RPMI8226 (cell line): Measurements from ENCODE around the gene RERE.
A peak's percentile ranks its signal among the peaks of the same experiment; 100 is the strongest.

ENCODE experiments used
- DNase-seq: peaks from one replicate; pipeline ENCODE4 v3.0.0-alpha.2; 2015

The RERE gene

DNA sequence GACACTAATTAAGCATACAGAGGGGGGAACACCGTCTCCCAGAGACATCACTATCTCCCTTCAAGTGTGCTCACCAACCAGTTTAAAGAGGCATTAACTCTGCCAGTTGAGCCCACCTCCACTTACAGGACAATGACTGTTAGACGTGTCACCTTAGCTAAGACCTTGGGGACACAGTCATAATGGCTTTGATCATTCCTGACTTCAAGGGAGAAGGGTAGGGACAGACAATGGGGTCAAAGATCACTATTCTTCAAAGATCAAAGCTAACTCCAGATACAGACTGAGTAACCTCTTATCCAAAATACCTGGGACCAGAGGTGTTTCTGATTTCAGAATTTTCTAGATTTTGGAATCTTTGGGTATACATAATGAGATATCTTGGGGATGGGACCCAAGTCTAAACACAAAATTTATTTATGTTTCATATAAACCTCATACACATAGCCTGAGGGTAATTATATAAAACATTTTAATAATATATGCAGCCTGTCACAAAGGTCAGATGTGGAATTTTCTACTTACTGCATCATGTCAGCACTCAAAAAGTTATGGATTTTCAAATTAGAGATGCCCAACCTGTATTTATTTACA, 253.4 kb downstream of the RERE start:
- no peak for DNase-seq

DNA sequence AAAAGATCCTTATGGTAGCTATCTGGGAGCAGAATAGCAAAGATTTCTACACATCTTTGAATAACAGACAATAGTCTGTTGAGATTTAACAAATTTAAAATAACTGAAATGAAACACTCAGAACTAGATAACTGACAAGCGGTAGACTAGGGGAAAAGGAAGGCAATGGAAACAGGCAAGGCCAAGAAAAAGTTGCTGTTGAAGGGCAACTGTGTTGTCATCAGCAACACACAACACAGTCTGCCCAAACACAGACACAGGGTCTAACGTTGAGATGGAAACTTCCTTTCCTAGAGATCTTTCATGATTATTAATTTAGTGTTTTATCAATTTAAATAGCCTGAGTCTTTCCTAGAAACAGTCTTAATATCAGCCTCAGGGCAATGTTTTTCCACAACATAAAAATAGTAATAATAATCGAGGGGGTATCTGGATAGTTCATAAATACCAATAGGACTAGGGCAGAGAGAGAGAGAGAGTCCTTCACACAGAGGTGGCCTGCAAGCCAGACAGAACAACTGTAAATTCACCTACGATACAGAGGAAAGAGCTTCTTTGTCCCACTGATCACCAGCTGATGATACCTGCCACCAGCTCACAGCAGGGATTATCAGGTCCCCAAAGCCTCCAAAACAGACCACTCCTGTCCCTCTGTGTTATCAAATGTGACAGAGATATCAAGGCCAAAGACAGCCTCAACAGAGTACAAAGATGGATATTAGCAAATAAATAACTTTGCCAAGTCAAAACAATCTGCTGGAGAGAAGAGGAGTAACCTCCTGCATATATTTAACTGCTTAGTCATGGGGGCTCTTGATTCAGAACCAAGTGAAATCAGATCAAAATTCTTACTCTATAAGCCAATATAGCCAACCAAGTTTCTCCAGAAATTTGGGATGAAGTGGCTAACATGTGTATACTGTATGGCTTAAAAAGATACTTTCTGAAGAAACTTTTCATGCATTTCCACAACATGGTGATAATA, 254.3 kb downstream of the RERE start:
- DNase-seq: no peak

DNA sequence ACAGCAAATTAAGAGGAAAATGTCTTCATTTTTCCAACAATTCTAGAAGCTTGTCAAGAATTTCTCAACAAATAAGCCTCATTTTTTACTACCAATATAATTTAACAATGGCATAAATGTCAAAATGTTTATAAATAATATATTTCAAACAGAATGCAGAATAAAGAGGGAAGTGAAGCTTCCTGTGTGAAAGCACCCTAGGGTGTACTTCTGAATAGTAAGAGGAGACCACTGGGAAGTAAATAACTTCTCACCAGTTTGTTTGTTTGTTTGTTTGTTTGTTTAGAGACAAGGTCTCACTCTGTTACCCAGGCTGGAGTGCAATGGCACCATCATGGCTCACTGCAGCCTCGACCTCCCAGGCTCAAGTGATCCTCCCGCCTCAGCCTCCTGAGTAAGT, 255.2 kb downstream of the RERE start:
- DNase-seq: no peak

DNA sequence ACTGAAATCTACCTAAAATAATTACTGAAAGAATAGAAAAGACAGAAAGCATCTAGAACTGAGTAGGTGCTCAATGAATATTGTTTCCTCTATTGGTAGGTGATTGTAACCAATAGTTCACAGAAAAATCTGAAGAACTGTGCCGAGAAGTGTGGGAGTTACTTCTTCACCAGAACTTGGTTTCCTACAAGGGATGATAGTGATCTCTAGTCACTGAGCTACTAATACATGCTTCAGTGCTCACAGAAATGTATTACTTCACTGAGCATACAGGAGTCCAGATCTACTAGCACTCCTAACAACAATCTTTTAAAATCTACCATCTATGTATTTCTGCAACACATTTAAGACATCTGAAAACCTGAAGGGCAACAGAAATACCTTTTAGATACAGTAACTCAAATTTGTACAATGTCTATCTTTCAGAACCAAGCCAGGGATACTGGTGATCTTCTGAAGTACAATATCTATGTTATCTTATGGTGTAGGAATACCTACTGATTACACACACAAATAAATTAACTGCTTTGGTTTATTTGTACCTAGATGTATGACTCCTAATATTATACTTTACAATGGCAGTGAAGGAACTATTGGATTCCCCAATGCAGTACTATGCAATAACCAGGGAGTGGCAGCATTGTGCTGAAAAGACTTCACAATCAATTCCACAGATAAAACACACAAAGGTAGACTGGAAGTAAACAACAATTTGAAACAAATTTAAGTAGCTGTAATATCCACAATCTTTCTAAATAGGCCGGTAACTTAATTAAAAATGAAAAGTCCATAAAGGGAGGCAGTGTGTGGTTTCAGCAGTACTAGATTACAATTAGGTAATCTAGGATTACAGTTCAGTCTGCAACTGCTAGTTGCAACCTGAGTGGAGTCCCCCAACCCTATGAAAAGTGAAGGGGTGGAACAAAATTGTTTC, 256.6 kb downstream of the RERE start:
- DNase-seq: peak; percentile 51

DNA sequence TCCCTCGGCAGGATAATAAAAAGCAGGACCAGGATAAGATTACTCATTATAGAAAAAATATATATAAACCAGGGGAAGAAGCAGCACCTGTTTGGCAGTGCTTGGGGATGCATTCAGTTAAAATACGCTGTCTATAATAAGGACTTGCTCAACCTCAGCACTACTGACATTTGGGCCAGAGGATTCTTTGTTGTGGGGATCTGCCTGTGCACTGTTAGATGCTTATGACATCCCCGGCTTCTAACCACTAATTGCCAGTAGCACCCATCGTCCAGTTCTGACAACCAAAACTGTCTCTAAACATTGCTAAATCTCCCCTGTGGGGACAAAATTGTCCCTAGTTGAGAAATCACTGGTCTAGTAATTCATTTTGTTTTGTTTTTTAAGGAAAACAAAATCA, 257.4 kb downstream of the RERE start:
- DNase-seq: no peak

DNA sequence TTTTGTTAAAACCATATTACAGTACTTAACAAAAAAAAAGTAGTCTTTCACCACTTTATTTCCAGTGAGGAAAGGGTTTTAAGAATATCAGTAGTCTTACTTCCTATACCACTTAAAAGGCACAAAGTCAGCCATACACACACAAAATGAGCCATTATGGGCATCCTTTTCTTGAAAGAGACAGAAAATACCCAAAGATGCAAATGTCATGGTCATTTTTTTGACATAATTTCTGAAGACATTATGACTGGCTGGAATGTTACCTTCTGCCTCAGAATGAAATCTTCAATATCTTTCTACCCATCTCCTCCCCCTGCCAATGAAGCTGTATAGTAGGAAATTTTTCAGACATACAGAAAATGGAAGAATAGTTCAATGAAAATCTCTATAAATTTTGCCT, 261.9 kb downstream of the RERE start:
- DNase-seq: no peak

DNA sequence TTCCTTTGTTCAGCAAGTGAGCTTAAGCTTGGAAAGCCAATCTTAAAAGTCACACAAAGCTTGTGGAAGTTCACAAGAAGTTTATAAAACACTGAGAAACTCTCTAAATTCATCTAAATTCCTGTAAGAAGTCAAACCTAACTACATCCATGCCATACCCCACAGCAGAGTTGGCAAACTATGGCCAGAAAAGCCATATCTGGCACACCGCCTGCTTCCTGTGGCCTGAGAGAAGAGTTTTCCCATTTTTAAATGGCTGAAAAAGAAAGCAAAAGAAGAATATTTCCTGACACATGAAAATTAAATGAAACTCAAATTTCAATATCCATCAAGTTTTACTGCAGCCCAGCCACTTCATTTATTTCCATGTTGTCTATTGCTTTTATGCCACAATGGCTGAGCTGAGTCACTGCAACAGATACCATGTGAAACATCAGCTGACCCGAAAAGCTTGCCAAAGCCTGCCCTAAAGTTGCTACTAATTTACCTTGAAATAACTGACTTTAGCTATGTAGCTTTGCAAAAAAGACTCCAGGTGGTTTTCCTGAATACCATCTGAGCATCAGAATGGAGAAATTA, 262.4 kb downstream of the RERE start:
- peak; percentile 18 for DNase-seq

GRCh38 chr1:8552820-8553397, 264.5 kb downstream of the RERE start:
- DNase-seq: no peak

- DNase-seq: no peak
Measured at GRCh38 chr1:8551613-8552489, 265.6 kb downstream of the RERE start.

DNA sequence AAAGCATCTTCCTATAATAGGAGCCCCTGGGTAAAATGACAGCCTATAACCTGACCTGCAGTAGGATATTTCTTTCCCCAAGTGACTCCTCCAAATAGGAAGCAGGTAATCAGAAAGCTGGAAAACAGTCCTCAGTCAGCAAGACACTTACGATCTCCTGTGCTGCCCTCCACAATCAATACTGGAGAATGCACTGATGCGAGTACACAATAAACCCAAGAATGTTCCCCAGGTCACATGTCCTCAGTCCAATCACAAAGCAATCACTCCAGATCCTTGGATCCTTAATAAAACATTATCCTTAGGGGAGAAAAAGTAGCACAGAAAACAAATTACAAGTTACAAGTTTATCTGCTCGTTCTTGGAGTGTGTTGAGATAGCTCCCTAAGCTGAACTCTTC, 266.4 kb downstream of the RERE start:
- no peak for DNase-seq

GRCh38 chr1:8547791-8548190, 269.6 kb downstream of the RERE start:
- DNase-seq: no peak

- no peak for DNase-seq
Measured at GRCh38 chr1:8545078-8545477, 272.4 kb downstream of the RERE start.

- DNase-seq: no peak
Measured at GRCh38 chr1:8544644-8545043, 272.8 kb downstream of the RERE start.

GRCh38 chr1:8543965-8544364, 273.5 kb downstream of the RERE start:
- no peak for DNase-seq

- DNase-seq: no peak
Measured at GRCh38 chr1:8541961-8542521, 275.4 kb downstream of the RERE start.

DNA sequence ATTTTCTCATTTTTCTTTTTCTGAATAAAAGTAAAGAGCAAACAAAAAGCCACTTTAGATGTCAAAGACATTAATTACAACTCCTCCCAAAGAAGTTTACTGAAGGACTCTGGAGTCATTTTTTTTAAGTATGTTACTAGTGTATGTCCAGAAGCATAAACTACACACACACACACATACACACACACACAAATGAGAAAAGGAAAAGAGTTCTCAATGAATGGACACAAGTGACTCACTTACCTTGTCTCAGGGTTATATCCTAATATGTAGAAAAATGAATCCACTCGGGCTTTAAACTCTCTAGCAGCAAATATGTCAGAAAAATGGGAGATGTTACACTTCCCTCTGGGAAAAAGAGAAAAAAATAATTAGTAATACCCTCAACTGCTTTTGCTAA, 276.5 kb downstream of the RERE start:
- no peak for DNase-seq

- no peak for DNase-seq
Measured at GRCh38 chr1:8540261-8540941, 277.0 kb downstream of the RERE start.

GRCh38 chr1:8539683-8540082, 277.8 kb downstream of the RERE start:
- DNase-seq: no peak

GRCh38 chr1:8538502-8538901, 278.9 kb downstream of the RERE start:
- DNase-seq: no peak

- no peak for DNase-seq
Measured at GRCh38 chr1:8537991-8538390, 279.4 kb downstream of the RERE start.

DNA sequence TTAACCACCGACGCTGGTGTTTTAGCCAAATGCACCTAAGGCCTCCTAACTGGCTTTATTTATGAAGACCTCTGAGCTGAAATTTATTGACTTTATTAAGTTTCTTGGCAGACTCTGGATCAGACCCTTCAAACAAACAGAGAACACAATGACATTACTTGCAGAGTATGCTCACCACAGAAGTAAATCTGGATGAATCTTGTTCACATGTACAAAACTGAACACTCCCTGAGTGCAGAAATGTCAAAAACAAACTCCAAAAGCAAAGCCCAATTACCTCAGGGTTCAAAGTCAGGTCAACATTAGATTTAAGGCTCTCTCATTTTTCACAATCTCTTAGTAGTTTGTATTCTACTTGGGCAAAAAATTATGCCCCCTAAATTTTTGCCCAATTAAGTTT, 280.9 kb downstream of the RERE start:
- DNase-seq: no peak
